HG03103 (cell line): ENCODE results near the gene DSCAM.

Experiments
- ATAC-seq: cut with Tn5 transposase; IDR thresholded peaks from one replicate; pipeline ENCODE4 v1.9.1; 2021; ENCODE audit warnings: low read depth; ENCODE audit not compliant: unreplicated experiment

Gene DSCAM

GRCh38 chr21:40165773-40166070 lies 681.2 kb downstream of the DSCAM start:
- ATAC-seq = no peak

GRCh38 chr21:40164905-40165772 lies 681.8 kb downstream of the DSCAM start:
- no peak for ATAC-seq

GRCh38 chr21:40162075-40162474 lies 684.9 kb downstream of the DSCAM start:
- no peak for ATAC-seq

- no peak for ATAC-seq
Measured at GRCh38 chr21:40160911-40161310, 686.0 kb downstream of the DSCAM start.

GRCh38 chr21:40158366-40158765 lies 688.6 kb downstream of the DSCAM start:
- ATAC-seq = no peak

GRCh38 chr21:40155563-40155962 lies 691.4 kb downstream of the DSCAM start:
- no peak for ATAC-seq

GRCh38 chr21:40153351-40153750 lies 693.6 kb downstream of the DSCAM start:
- ATAC-seq = no peak

- no peak for ATAC-seq
Measured at GRCh38 chr21:40152476-40152875, 694.5 kb downstream of the DSCAM start.

GRCh38 chr21:40151611-40152010 lies 695.3 kb downstream of the DSCAM start:
- no peak for ATAC-seq

- ATAC-seq = no peak
Measured at GRCh38 chr21:40146216-40146837, 700.6 kb downstream of the DSCAM start.

GRCh38 chr21:40143822-40144525 lies 703.0 kb downstream of the DSCAM start:
- no peak for ATAC-seq

- no peak for ATAC-seq
Measured at GRCh38 chr21:40141621-40142020, 705.3 kb downstream of the DSCAM start.

GRCh38 chr21:40140675-40141074 lies 706.3 kb downstream of the DSCAM start:
- ATAC-seq = no peak

GRCh38 chr21:40139636-40140035 lies 707.3 kb downstream of the DSCAM start:
- ATAC-seq = no peak

- ATAC-seq = no peak
Measured at GRCh38 chr21:40136571-40136970, 710.4 kb downstream of the DSCAM start.

- no peak for ATAC-seq
Measured at GRCh38 chr21:40134731-40135492, 712.0 kb downstream of the DSCAM start.

- no peak for ATAC-seq
Measured at GRCh38 chr21:40130476-40130875, 716.5 kb downstream of the DSCAM start.

- ATAC-seq = no peak
Measured at GRCh38 chr21:40129809-40130208, 717.1 kb downstream of the DSCAM start.

GRCh38 chr21:40128891-40129290 lies 718.1 kb downstream of the DSCAM start:
- ATAC-seq = no peak

GRCh38 chr21:40120940-40121575 lies 725.9 kb downstream of the DSCAM start:
- no peak for ATAC-seq
